Measurements from ENCODE around the gene GDF11.

Gene GDF11

GRCh38 chr12:55727643-55728185, 15.2 kb upstream of the GDF11 start (continued):
- TF ChIP-seq REST (tag by site-specific recombination; IDR thresholded peaks at IDR 0.05) = 0 out of 2 replicates have a peak, but pooled peaks have one; percentile 18
- TF ChIP-seq ELK4 (IDR thresholded peaks at IDR 0.05; ENCODE audit: borderline replicate concordance, low read depth, low read length) = no peak
- no peak for TF ChIP-seq HOXD13 (CRISPR knock-in tag; IDR thresholded peaks at IDR 0.05; ENCODE audit: borderline replicate concordance)
- TF ChIP-seq SCRT2 (tag by site-specific recombination; IDR thresholded peaks at IDR 0.05) = peak; percentile 73
- TF ChIP-seq ZNF398 (tag by site-specific recombination; IDR thresholded peaks at IDR 0.05) = peak; percentile 98
- TF ChIP-seq WT1 (tag by site-specific recombination; IDR thresholded peaks at IDR 0.05) = peak; percentile 59
- TF ChIP-seq ZNF560 (tag by site-specific recombination; IDR thresholded peaks at IDR 0.05; ENCODE audit: borderline replicate concordance) = no peak
- no peak for TF ChIP-seq ZNF623 (tag by site-specific recombination; IDR thresholded peaks at IDR 0.05)
- peak; percentile 48; the same call in 1 of the 2 replicates for TF ChIP-seq ZNF600 (tag by site-specific recombination; IDR thresholded peaks at IDR 0.05)
- TF ChIP-seq ZBTB20 (tag by site-specific recombination; IDR thresholded peaks at IDR 0.05) = peak; percentile 13; the same call in 1 of the 2 replicates
- TF ChIP-seq ZBTB11 (tag by site-specific recombination; conservative IDR thresholded peaks at IDR 0.05; ENCODE audit: low read depth) = no peak
- no peak for TF ChIP-seq ZNF777 (tag by site-specific recombination; IDR thresholded peaks at IDR 0.05; ENCODE audit: borderline replicate concordance)
- TF ChIP-seq ZNF366 (tag by site-specific recombination; conservative IDR thresholded peaks at IDR 0.05) = peak; percentile 19; the same call in 1 of the 2 replicates
- TF ChIP-seq GLIS2 (tag by site-specific recombination; IDR thresholded peaks at IDR 0.05) = peak; percentile 61
- TF ChIP-seq OVOL3 (tag by site-specific recombination; IDR thresholded peaks at IDR 0.05) = no peak
- TF ChIP-seq ZNF510 (tag by site-specific recombination; IDR thresholded peaks at IDR 0.05; ENCODE audit: insufficient replicate concordance) = no peak
- TF ChIP-seq ZNF335 (tag by site-specific recombination; conservative IDR thresholded peaks at IDR 0.05) = peak; percentile 55; the same call in 1 of the 2 replicates
- no peak for TF ChIP-seq MZF1 (tag by site-specific recombination; IDR thresholded peaks at IDR 0.05; ENCODE audit: borderline replicate concordance)
- TF ChIP-seq HOXA7 (CRISPR knock-in tag; IDR thresholded peaks at IDR 0.05; ENCODE audit: borderline replicate concordance) = no peak
